NCI-H2227 treated with DMSO at 0.1 percent for 48 hours (cell line): ENCODE data around the gene ZNF385B.

Experiments used
- DNase-seq: peaks from one replicate; lab custom pipeline; 2025; lab: John Stamatoyannopoulos, UW

The ZNF385B gene

DNA sequence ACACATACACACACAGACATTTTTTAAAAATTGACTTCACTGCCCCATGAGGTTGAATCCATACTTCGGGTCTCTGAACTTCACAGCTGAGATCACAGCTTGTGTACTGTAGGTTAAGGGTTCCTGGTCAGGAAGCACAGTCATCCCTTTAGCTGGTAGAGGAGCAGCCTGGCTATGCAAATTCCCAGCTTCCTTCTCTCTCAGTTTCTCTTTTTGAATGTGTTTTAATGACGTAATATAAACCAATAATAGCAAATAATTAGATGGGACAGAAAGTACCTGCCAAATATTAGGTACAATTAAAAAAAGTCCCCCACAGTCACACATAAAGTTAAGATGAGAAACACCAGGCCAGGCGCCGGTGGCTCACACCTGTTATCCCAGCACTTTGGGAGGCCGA lies 178.7 kb downstream of the ZNF385B start:
- DNase-seq = no peak

- DNase-seq = peak; percentile 14
Observed at GRCh38 chr2:179677746-179678505, 183.5 kb downstream of the ZNF385B start.

DNA sequence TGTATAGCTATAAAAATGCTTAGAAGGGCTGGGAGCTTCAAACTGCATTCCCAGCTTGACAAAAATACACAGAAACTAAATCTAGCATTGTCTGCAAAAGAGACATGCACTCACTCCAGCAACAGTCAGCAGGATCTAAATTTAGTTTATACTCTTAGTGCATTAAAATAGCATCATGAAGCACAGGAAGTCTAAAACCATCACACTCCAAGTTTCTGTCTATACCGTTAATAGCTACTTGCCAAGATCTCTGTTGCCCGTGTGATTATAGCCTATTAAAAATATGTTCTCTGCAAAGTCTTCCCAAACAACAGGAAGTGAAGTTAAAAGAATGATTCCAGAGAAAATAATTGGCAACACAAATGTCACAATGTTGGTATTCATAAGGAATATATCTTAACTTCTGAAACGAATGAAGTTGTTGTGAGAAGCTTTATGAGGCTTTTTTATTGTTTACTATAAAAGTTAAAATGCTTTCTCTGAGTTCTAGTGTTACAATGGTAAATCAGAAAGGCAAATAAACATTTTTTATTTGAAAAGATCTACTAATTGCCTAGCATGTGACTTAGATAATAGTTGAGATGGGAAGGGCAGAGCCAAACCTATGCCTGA lies 184.2 kb downstream of the ZNF385B start:
- peak; percentile 35 for DNase-seq

DNA sequence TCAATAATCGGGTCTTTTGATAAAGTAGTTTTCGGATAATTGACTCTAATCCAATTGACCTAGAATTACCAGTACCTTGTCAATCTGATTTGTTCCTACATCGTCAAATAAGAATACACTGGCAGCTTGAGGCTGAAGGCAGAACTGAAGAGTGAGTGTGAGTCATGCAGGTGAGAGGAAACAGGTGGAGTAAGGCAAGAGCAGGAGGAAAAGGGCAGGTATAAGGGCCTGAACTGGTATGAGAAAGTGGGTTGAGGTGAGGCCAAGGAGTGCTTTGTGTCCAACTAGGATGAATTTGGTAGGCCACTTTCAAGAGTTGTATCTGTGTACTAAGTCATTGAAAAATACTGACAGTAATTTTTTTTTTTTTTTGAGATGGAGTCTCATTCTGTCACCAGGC lies 186.0 kb downstream of the ZNF385B start:
- DNase-seq = no peak

- no peak for DNase-seq
Observed at GRCh38 chr2:179671043-179671981, 190.1 kb downstream of the ZNF385B start.

DNA sequence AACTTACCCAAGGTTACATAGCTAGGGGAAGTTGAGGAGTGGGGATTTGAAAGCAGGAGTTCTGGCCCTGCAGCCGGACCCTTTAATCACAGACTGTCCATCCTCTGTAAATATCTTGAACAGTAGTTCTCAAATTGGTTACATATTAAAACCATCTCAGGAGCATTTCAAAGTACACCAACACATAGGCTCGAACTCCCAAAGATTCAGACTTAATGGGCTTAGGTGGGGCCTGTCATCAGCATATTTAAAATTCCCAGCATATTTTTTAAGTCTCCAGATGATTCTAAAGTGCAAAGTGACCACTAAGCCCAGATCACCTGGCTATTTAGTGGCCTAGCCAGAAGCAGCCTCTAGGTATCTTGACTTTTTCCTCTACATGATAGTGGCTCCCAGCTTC lies 192.2 kb downstream of the ZNF385B start:
- no peak for DNase-seq

- peak; percentile 73 for DNase-seq
Observed at GRCh38 chr2:179664972-179665812, 196.2 kb downstream of the ZNF385B start.

DNA sequence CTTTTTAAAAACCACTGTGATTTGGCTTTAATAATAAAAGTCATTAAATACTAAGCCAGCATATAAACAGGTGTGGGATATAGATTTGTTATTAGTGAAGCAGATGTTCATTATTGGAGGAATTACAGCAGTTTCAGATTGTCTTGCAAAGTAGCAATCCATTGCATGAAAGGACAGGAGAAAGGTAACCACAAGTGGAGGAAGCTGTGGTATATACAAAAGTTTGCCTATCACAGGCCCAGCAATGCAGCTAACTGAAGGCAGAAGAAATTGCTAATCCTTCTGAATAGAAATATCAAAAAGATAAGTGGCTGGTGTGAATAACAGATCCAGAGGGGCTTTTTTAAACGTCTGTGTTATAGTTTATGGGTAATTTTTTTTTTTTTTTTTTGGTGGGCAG lies 199.4 kb downstream of the ZNF385B start:
- DNase-seq = no peak

- no peak for DNase-seq
Observed at GRCh38 chr2:179657068-179657595, 204.3 kb downstream of the ZNF385B start.

DNA sequence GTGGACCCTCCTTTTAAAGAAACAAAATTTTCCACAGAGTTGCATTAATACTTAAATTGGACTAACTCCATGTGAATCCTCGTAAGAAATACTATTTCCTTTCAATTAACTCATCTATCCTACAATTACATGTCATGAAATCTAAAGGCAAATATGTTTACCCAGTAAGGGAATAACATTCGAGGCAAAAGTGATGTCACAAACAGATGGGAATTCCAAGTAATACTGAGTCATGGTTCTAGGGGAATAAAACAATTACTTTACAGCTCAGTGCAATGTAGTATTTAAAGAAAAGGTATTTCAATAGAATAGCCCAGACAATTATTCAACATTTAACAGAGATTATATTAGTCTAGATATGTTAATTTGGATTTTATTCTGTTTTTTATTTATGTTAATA lies 205.8 kb downstream of the ZNF385B start:
- DNase-seq = no peak

DNA sequence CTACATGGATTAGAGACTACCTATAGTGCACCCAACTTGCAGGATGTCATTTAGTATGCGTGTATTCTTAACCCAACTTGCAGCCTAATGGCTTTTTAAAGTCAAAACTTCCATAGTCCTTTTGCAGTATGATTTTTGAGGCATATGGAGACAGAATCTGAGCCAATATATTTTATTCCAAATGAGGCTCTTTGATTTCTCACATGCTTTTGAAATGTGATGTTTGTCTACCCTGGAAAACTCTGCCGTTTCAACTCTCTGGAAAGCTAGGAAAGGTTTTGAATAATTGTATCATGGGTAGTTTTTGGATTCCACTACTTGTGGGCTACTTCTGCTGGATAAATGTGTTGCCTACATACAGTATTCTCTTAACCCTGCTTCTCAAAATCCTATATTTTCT lies 206.6 kb downstream of the ZNF385B start:
- no peak for DNase-seq

GRCh38 chr2:179652296-179652695 lies 209.1 kb downstream of the ZNF385B start:
- DNase-seq = no peak

DNA sequence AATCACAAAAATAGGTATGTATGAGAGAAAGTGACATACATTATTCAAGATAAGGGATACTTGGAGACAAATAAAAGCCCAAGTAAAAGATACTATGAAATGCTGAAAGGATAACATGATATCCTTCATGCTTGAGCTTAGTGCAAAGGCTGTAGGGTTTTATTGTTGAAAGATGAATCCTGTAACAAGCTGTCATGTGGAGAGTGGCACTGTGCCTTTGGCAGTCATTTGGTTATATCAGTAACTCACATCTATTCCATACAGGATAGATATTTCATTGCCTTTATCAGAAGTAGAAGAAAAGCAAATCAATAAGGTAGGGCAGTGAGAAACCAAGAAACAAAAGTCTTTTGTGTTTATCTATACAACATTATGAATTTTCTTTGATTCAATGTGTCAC lies 211.0 kb downstream of the ZNF385B start:
- no peak for DNase-seq

GRCh38 chr2:179646862-179647587 lies 214.4 kb downstream of the ZNF385B start:
- no peak for DNase-seq

DNA sequence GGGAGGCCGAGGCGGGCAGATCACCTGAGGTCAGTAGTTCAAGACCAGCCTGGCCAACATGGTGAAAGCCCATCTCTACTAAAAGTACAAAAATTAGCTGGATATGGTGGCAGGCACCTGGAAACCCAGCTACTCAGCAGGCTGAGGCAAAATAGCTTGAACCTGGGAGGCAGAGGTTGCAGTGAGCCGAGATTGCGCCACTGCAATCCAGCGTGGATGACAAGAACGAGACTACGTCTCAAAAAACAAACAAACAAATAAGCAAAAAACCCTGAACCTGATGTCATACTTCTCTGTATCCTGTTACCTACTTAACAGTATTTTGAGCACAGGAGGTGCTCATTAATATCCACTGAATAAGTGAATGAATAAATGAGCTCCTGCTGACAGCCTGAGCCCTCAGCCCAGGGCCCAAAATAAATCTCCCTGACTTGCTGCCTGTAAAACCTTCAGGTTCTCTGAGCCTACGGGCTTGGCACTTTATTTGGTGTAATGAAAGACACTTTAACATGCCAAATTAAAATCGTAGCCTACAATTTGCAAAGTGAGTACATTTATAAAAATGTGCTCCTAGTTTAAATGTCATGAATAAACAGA lies 215.1 kb downstream of the ZNF385B start:
- DNase-seq = no peak

DNA sequence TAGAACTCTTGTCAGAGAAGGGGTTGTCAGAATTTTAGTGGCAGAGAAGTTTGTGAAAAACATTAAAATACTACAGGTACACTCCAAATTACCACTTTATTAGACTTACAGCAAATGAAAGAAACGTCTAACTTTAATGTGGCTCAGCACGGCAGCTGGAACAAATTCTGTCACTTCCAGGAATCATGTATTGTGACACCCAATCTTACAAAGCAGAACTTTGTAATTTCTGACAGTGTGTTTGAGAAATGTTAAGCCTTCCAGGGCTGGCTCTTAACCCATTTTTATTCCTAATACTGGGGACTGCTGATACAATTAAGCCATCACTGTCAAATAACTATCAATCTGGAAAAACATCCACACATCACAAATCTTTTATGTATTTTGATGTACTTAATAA lies 216.4 kb downstream of the ZNF385B start:
- no peak for DNase-seq

- DNase-seq = no peak
Observed at GRCh38 chr2:179642462-179642861, 218.9 kb downstream of the ZNF385B start.

DNA sequence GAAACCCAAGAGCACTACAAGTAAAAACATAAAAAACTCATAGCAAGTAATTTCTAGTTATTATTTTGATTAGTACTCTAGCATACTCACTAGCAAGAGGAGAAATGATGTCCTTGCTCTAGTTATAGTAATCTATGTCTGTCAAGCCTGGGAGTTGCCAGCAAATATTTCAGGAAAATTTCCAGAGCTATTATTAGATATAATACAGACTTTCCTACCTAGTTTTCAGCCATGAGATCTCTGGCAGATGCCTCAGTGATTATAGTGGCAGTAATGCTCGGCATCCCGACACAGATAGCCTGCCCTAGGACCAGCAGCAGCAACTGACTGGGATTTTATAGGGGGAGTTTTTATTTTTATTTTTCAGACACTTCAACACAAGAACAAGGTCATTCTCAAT lies 224.4 kb downstream of the ZNF385B start:
- DNase-seq = peak; percentile 75

GRCh38 chr2:179636100-179636980 lies 225.1 kb downstream of the ZNF385B start:
- DNase-seq = peak; percentile 65
